H9 (cell line): Measurements from ENCODE around the gene GPHN. TPM values are rescaled to one million over a fixed set of nuclear protein-coding genes. Genes with fewer than 3 reads are reported as not detected.

Experiments
- DNase-seq: peaks from one replicate; pipeline ENCODE4 v3.0.0-alpha.2; 2017
- H2AFZ ChIP-seq: one replicate; pipeline ENCODE4 v1.6.1; 2013; ENCODE audit warnings: mild to moderate bottlenecking, low read length, control low read depth, moderate library complexity
- H2AK5ac ChIP-seq: 2 replicates; pipeline ENCODE4 v1.6.1; 2013; ENCODE audit warnings: low read length, control low read depth, mixed read lengths; ENCODE audit not compliant: insufficient read length
- H2BK120ac ChIP-seq: one replicate; pipeline ENCODE4 v1.6.1; 2013; ENCODE audit warnings: low read depth, mild to moderate bottlenecking, low read length, control low read depth, inconsistent platforms; ENCODE audit not compliant: poor library complexity, severe bottlenecking
- H2BK12ac ChIP-seq: 2 replicates; pipeline ENCODE4 v1.6.1; 2013; ENCODE audit warnings: low read length, control low read depth, mixed read lengths, low read depth; ENCODE audit not compliant: insufficient read length
- H2BK15ac ChIP-seq: 2 replicates; pipeline ENCODE4 v1.6.1; 2013; ENCODE audit warnings: low read depth, low read length, control low read depth
- H2BK20ac ChIP-seq: one replicate; pipeline ENCODE4 v1.6.1; 2013; ENCODE audit warnings: low read depth, mild to moderate bottlenecking, low read length, control low read depth, inconsistent platforms; ENCODE audit not compliant: poor library complexity, severe bottlenecking
- H2BK5ac ChIP-seq: 2 replicates; pipeline ENCODE4 v1.6.1; 2013; ENCODE audit warnings: low read length, control low read depth, mixed read lengths; ENCODE audit not compliant: insufficient read length
- H3K14ac ChIP-seq: 2 replicates; pipeline ENCODE4 v1.6.1; 2013; ENCODE audit warnings: low read length, control low read depth; ENCODE audit not compliant: insufficient read depth
- H3K18ac ChIP-seq: 2 replicates; pipeline ENCODE4 v1.6.1; 2013; ENCODE audit warnings: low read depth, mild to moderate bottlenecking, mixed read lengths, low read length, control low read depth; ENCODE audit not compliant: insufficient read length
- H3K23ac ChIP-seq: 2 replicates; pipeline ENCODE4 v1.6.1; 2013; ENCODE audit warnings: low read length, control low read depth, mixed read lengths, low read depth; ENCODE audit not compliant: insufficient read length
- H3K23me2 ChIP-seq: 2 replicates; pipeline ENCODE4 v1.6.1; 2013; ENCODE audit warnings: low read depth, mild to moderate bottlenecking, mixed read lengths, low read length, control low read depth; ENCODE audit not compliant: insufficient read length, poor library complexity, severe bottlenecking
- H3K27ac ChIP-seq: 2 replicates; pipeline ENCODE4 v1.5.1; 2013; ENCODE audit warnings: low read length, control low read depth, mixed read lengths, low read depth; ENCODE audit not compliant: insufficient read length
- H3K27me3 ChIP-seq: 2 replicates; pipeline ENCODE4 v1.6.1; 2013; ENCODE audit warnings: low read length, control low read depth, inconsistent platforms; ENCODE audit not compliant: insufficient read depth
- H3K4ac ChIP-seq: 2 replicates; pipeline ENCODE4 v1.6.1; 2013; ENCODE audit warnings: low read depth, mild to moderate bottlenecking, control low read depth, inconsistent platforms, low read length, moderate library complexity
- H3K4me1 ChIP-seq: 2 replicates; pipeline ENCODE4 v1.6.1; 2013; ENCODE audit warnings: low read length, control low read depth, inconsistent platforms; ENCODE audit not compliant: insufficient read depth
- H3K4me2 ChIP-seq: 2 replicates; pipeline ENCODE4 v1.6.1; 2013; ENCODE audit warnings: low read length, control low read depth, mixed read lengths; ENCODE audit not compliant: insufficient read length, insufficient read depth
- H3K56ac ChIP-seq: 2 replicates; pipeline ENCODE4 v1.6.1; 2013; ENCODE audit warnings: low read depth, mild to moderate bottlenecking, mixed read lengths, low read length, control low read depth; ENCODE audit not compliant: insufficient read length
- H3K79me1 ChIP-seq: 2 replicates; pipeline ENCODE4 v1.6.1; 2013; ENCODE audit warnings: low read depth, mild to moderate bottlenecking, moderate library complexity, low read length, control low read depth, inconsistent platforms; ENCODE audit not compliant: insufficient read depth, poor library complexity, severe bottlenecking
- H3K79me2 ChIP-seq: 2 replicates; pipeline ENCODE4 v1.6.1; 2013; ENCODE audit warnings: low read length, control low read depth, inconsistent platforms; ENCODE audit not compliant: insufficient read depth
- H3K9ac ChIP-seq: 2 replicates; pipeline ENCODE4 v1.6.1; 2013; ENCODE audit warnings: low read length, control low read depth, mixed read lengths; ENCODE audit not compliant: insufficient read length; ENCODE audit errors: extremely low read depth
- H3K9me3 ChIP-seq: one replicate; pipeline ENCODE4 v1.6.1; 2013; ENCODE audit warnings: low read depth, low read length, inconsistent platforms; ENCODE audit not compliant: control insufficient read depth
- H3T11ph ChIP-seq: one replicate; pipeline ENCODE4 v1.6.1; 2013; ENCODE audit warnings: mild to moderate bottlenecking, low read length, control low read depth, inconsistent platforms
- H4K20me1 ChIP-seq: one replicate; pipeline ENCODE4 v1.6.1; 2013; ENCODE audit not compliant: control insufficient read depth, insufficient read length, insufficient read depth
- H4K5ac ChIP-seq: 2 replicates; pipeline ENCODE4 v1.6.1; 2013; ENCODE audit warnings: low read depth, mild to moderate bottlenecking, mixed read lengths, low read length, control low read depth; ENCODE audit not compliant: insufficient read length
- H4K8ac ChIP-seq: replicated peaks from 2 replicates; pipeline ENCODE4 v1.6.1; 2013; ENCODE audit warnings: low read length, control low read depth, mixed read lengths, low read depth; ENCODE audit not compliant: insufficient read length
- H4K91ac ChIP-seq: 2 replicates; pipeline ENCODE4 v1.6.1; 2013; ENCODE audit warnings: low read depth, mild to moderate bottlenecking, moderate library complexity, mixed read lengths, low read length, control low read depth; ENCODE audit not compliant: insufficient read length
- H3K27ac Mint-ChIP-seq, 3 experiments: 2 replicates in 2 of 3; 3 replicates in 1 of 3; pipeline ENCODE4 v1.8.0; 2020 to 2021; ENCODE audit warnings: mixed read lengths in 3 of 3, mild to moderate bottlenecking in 1 of 3, moderate library complexity in 1 of 3
- H3K27me3 Mint-ChIP-seq: 2 replicates; pipeline ENCODE4 v1.8.0; 2021; ENCODE audit warnings: low read depth, mild to moderate bottlenecking, moderate library complexity, mixed read lengths
- H3K36me3 Mint-ChIP-seq, 3 experiments: 2 replicates in 2 of 3; 3 replicates in 1 of 3; pipeline ENCODE4 v1.8.0; 2020 to 2021; ENCODE audit warnings: low read depth in 3 of 3, mixed read lengths in 3 of 3; ENCODE audit not compliant: insufficient read depth in 1 of 3
- H3K4me1 Mint-ChIP-seq, 2 experiments: 2 replicates each; pipeline ENCODE4 v1.8.0; 2020; ENCODE audit warnings: mixed read lengths in 2 of 2
- H3K4me3 Mint-ChIP-seq, 2 experiments: 2 replicates in 1 of 2; 3 replicates in 1 of 2; pipeline ENCODE4 v1.8.0; 2020 to 2021; ENCODE audit warnings: mild to moderate bottlenecking in 2 of 2, mixed read lengths in 2 of 2, moderate library complexity in 1 of 2
- H3K9me3 Mint-ChIP-seq, 2 experiments: 2 replicates in 1 of 2; 3 replicates in 1 of 2; pipeline ENCODE4 v1.8.0; 2020; ENCODE audit warnings: mild to moderate bottlenecking in 2 of 2, mixed read lengths in 2 of 2, moderate library complexity in 1 of 2
- CTCF ChIP-seq: fragments of 200-600 bp; sonication (generic); conservative IDR thresholded peaks from 3 replicates; pipeline ENCODE4 v1.8.0; 2021; ENCODE audit warnings: antibody characterized with exemption, mild to moderate bottlenecking
- WGBS: extraction: QIAGEN DNeasy Blood & Tissue Kit; methylation state at CpG from one replicate; pipeline ENCODE4 v1.1.7; 2013; ENCODE audit warnings: missing lambda C conversion rate, low lambda C conversion rate, mixed read lengths; ENCODE audit not compliant: insufficient read length; ENCODE audit errors: extremely low coverage; 5-methylcytosine and 5-hydroxymethylcytosine counted together
- total RNA-seq: library from RNA; stranded (reverse); gene quantifications from 2 replicates; pipeline ENCODE4 v1.2.1, GENCODE V29; 2021

The GPHN gene
- total RNA-seq, 1 experiment from 2014 or later, result 16.1 TPM

GRCh38 chr14:66482873-66483272, 25.1 kb upstream of the GPHN start:
- no peak overlapping the region for H4K8ac ChIP-seq
- no CpG with 5 or more reads among the region's 2 CpGs for WGBS
- H3K56ac ChIP-seq, result no peak overlapping the region
- H4K5ac ChIP-seq, result no peak overlapping the region
- no peaks in the 10 kb centered on the region for H4K20me1 ChIP-seq
- H3K79me1 ChIP-seq, result no peaks in the 10 kb centered on the region
- Mint-ChIP-seq H3K27ac (no peak overlapping the region), H3K9me3 (no peaks in the 10 kb centered on the region), H3K36me3 (no peaks in the 10 kb centered on the region), H3K27me3 (no peaks in the 10 kb centered on the region; the same call in 1 of the 2 replicates), H3K4me3 (no peak overlapping the region), H3K4me1 (no peaks in the 10 kb centered on the region)
- no peak for TF ChIP-seq CTCF
- H3K23ac ChIP-seq, result no peak overlapping the region
- no peak overlapping the region for H2AFZ ChIP-seq
- H2BK15ac ChIP-seq, result no peak overlapping the region
- no peak overlapping the region for H2BK5ac ChIP-seq
- H3K4ac ChIP-seq, result no peak overlapping the region
- no peaks in the 10 kb centered on the region for H3K4me1 ChIP-seq
- no peak overlapping the region for H3K27ac ChIP-seq
- no peak overlapping the region for H2AK5ac ChIP-seq
- no peak overlapping the region for H4K91ac ChIP-seq
- H3K9ac ChIP-seq, result no peak overlapping the region
- no peak overlapping the region for H2BK20ac ChIP-seq
- H3K27me3 ChIP-seq, result no peaks in the 10 kb centered on the region
- H2BK12ac ChIP-seq, result no peak overlapping the region
- no peak overlapping the region for H3K14ac ChIP-seq
- no peak overlapping the region for H3T11ph ChIP-seq
- H3K79me2 ChIP-seq, result no peaks in the 10 kb centered on the region
- H3K18ac ChIP-seq, result no peak overlapping the region
- no peaks in the 10 kb centered on the region for H3K23me2 ChIP-seq
- no peaks in the 10 kb centered on the region for H3K9me3 ChIP-seq
- no peak overlapping the region for H3K4me2 ChIP-seq
- no peak overlapping the region for H2BK120ac ChIP-seq
- no peak for DNase-seq
